SK-N-SH (cell line): ENCODE results near the gene MTURN. TPM values are rescaled to one million over a fixed set of nuclear protein-coding genes. Genes with fewer than 3 reads are reported as not detected.

Experiments used
- CTCF ChIA-PET: fragments of 300-600, 350-600 bp; formaldehyde crosslinking; extraction: SDS; loops from one replicate; lab custom pipeline; 2021; lab: Yijun Ruan, JAX
- POLR2A ChIA-PET: fragments of 350-600 bp; sonication (Branson Sonifier 250); formaldehyde crosslinking; extraction: SDS; loops from one replicate; lab custom pipeline; 2020; ENCODE audit warnings: antibody characterized with exemption, inconsistent platforms; lab: Yijun Ruan, JAX
- DNase-seq: peaks from one replicate; pipeline ENCODE4 v3.0.0; 2012
- H2AFZ ChIP-seq: fragments of 200-600 bp; sonication (generic); 2 replicates; pipeline ENCODE4 v1.8.1; 2016; ENCODE audit warnings: antibody characterized with exemption, mild to moderate bottlenecking, low read depth
- H3F3A ChIP-seq: fragments of 200-600 bp; sonication (generic); replicated peaks from 2 replicates; pipeline ENCODE3; 2016; ENCODE audit warnings: antibody characterized with exemption, mild to moderate bottlenecking; ENCODE audit not compliant: insufficient read depth
- H3K27ac ChIP-seq, 2 experiments: fragments of 200-500 bp in 1 of 2; fragments of 200-600 bp in 1 of 2; sonication (Bioruptor generic) in 1 of 2; sonication (generic), shearing (Covaris generic) in 1 of 2; 2 replicates each; pipeline versions ENCODE4 v1.5.1 to v1.6.1; 2014 to 2016; ENCODE audit warnings: low read depth in 2 of 2, inconsistent platforms in 1 of 2, low read length in 1 of 2, mild to moderate bottlenecking in 1 of 2, mixed read lengths in 1 of 2
- H3K27me3 ChIP-seq: fragments of 200-600 bp; sonication (generic), shearing (Covaris generic); 2 replicates; pipeline ENCODE4 v1.6.1; 2016; ENCODE audit warnings: mixed run types; ENCODE audit not compliant: insufficient read depth
- H3K36me3 ChIP-seq, 2 experiments: fragments of 200-500 bp in 1 of 2; fragments of 200-600 bp in 1 of 2; sonication (Bioruptor generic) in 1 of 2; sonication (generic) in 1 of 2; replicated peaks in 1 of 2; 2 replicates each; pipeline versions ENCODE3 to v1.5.1; 2014 to 2016; ENCODE audit warnings: low read length in 1 of 2, mild to moderate bottlenecking in 1 of 2; ENCODE audit not compliant: insufficient read depth in 2 of 2, control insufficient read depth in 1 of 2
- H3K4me1 ChIP-seq, 2 experiments: fragments of 200-500 bp in 1 of 2; fragments of 200-600 bp in 1 of 2; sonication (Bioruptor generic) in 1 of 2; sonication (generic), shearing (Covaris generic) in 1 of 2; 2 replicates each; pipeline versions ENCODE4 v1.5.1 to v1.6.1; 2014 to 2016; ENCODE audit warnings: low read depth in 1 of 2, low read length in 1 of 2, mixed run types in 1 of 2; ENCODE audit not compliant: insufficient read depth in 2 of 2, control insufficient read depth in 1 of 2
- H3K4me2 ChIP-seq: fragments of 200-600 bp; sonication (generic), shearing (Covaris generic); 2 replicates; pipeline ENCODE4 v1.6.1; 2017; ENCODE audit warnings: mixed run types
- H3K4me3 ChIP-seq, 2 experiments: fragments of 200-500 bp in 1 of 2; fragments of 200-600 bp in 1 of 2; sonication (Bioruptor generic) in 1 of 2; sonication (generic), shearing (Covaris generic) in 1 of 2; 2 replicates each; pipeline versions ENCODE4 v1.5.1 to v1.8.1; 2014 to 2016; ENCODE audit warnings: low read depth in 2 of 2, inconsistent platforms in 1 of 2, low read length in 1 of 2, mild to moderate bottlenecking in 1 of 2, mixed read lengths in 1 of 2, moderate library complexity in 1 of 2
- H3K79me2 ChIP-seq: fragments of 200-600 bp; sonication (generic); 2 replicates; pipeline ENCODE4 v1.8.1; 2017; ENCODE audit warnings: mild to moderate bottlenecking; ENCODE audit not compliant: insufficient read depth
- H3K9ac ChIP-seq: fragments of 200-600 bp; sonication (generic); 2 replicates; pipeline ENCODE4 v1.6.1; 2017; ENCODE audit warnings: mixed run types
- H3K9me2 ChIP-seq: fragments of 200-600 bp; sonication (generic); 2 replicates; pipeline ENCODE4 v1.6.1; 2017; ENCODE audit warnings: mixed run types
- H3K9me3 ChIP-seq: fragments of 200-600 bp; sonication (generic); 2 replicates; pipeline ENCODE4 v1.6.1; 2017; ENCODE audit warnings: mixed run types, mild to moderate bottlenecking, moderate library complexity
- H4K20me1 ChIP-seq: fragments of 200-600 bp; sonication (generic); 2 replicates; pipeline ENCODE4 v1.6.1; 2017; ENCODE audit warnings: mild to moderate bottlenecking, mixed run types; ENCODE audit not compliant: insufficient read depth
- CHD2 ChIP-seq: fragments of 150-350 bp; IDR thresholded peaks from 2 replicates; pipeline ENCODE4 v1.6.1; 2018; ENCODE audit warnings: low read length; ENCODE audit not compliant: partially characterized antibody
- MEF2A ChIP-seq: IDR thresholded peaks from 2 replicates; pipeline ENCODE4 v1.4.0; 2012; ENCODE audit warnings: low read depth, borderline replicate concordance
- RCOR1 ChIP-seq: fragments of 150-350 bp; IDR thresholded peaks from 2 replicates; pipeline ENCODE4 v1.6.1; 2017; ENCODE audit warnings: antibody characterized with exemption, low read length
- TAF1 ChIP-seq: IDR thresholded peaks from 2 replicates; pipeline ENCODE4 v1.6.1; 2012; ENCODE audit warnings: low read depth, mild to moderate bottlenecking, low read length, moderate library complexity, borderline replicate concordance
- WGBS: methylation state at CpG from one replicate; pipeline ENCODE4 v1.1.6; 2017; ENCODE audit warnings: low lambda C conversion rate; 5-methylcytosine and 5-hydroxymethylcytosine counted together
- polyA plus RNA-seq, 3 experiments: library from polyadenylated mRNA; depleted of rRNA; stranded (reverse); fragments of >200 nt; gene quantifications; 2 replicates each; pipeline ENCODE4 v1.2.3, GENCODE V29; 2012
- TF ChIP-seq, protein P1 (sequence below): IDR thresholded peaks from 2 replicates; pipeline ENCODE4 v1.6.1; 2012; ENCODE audit warnings: mild to moderate bottlenecking, low read depth, low read length, moderate library complexity

Gene MTURN
- polyA plus RNA-seq, 1 of the 3 experiments (the other 2 are of a cell fraction), result 9.0 TPM

DNA sequence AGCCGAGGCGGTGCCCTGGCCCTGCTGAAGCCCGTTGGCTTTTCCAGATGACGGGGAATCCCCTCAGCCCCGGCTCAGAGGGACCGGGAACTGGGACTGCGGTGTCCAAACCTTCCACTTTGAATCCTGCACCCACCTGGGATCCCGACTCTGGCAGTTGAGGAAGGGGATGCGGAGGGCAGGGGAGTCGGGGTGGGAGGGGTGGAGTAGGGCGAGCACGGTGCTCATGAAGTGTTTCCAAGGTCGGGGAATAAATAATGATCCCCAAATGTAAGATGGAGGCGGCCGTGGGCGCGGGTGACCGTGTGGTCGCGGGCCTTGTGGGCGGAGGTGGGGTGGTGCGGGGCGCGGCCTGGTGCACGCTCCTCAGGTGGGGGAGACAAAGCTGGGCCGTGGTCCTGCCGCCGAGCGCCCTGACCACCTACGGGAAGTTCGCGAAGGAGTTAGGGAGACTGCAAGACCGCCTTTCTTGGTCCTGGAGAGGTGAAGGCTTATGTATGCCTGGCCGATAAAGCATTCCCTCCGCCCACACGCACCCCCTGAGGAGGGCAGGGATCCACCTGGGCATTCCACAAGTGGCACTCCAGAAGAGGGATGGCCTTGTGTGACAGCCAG lies 1.4 kb downstream of the MTURN start:
- peak overlapping the region; percentile 95 for H2AFZ ChIP-seq
- TF ChIP-seq, protein P1, sequence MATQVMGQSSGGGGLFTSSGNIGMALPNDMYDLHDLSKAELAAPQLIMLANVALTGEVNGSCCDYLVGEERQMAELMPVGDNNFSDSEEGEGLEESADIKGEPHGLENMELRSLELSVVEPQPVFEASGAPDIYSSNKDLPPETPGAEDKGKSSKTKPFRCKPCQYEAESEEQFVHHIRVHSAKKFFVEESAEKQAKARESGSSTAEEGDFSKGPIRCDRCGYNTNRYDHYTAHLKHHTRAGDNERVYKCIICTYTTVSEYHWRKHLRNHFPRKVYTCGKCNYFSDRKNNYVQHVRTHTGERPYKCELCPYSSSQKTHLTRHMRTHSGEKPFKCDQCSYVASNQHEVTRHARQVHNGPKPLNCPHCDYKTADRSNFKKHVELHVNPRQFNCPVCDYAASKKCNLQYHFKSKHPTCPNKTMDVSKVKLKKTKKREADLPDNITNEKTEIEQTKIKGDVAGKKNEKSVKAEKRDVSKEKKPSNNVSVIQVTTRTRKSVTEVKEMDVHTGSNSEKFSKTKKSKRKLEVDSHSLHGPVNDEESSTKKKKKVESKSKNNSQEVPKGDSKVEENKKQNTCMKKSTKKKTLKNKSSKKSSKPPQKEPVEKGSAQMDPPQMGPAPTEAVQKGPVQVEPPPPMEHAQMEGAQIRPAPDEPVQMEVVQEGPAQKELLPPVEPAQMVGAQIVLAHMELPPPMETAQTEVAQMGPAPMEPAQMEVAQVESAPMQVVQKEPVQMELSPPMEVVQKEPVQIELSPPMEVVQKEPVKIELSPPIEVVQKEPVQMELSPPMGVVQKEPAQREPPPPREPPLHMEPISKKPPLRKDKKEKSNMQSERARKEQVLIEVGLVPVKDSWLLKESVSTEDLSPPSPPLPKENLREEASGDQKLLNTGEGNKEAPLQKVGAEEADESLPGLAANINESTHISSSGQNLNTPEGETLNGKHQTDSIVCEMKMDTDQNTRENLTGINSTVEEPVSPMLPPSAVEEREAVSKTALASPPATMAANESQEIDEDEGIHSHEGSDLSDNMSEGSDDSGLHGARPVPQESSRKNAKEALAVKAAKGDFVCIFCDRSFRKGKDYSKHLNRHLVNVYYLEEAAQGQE, result 0 out of 2 replicates have a peak, but pooled peaks have one; percentile 0
- TF ChIP-seq RCOR1, result no peak
- H4K20me1 ChIP-seq, result no peaks in the 10 kb centered on the region
- H3K4me1 ChIP-seq, result peaks cover 0 to 8% of the 10 kb centered on the region in 2 experiments; a peak in 1 of 4 replicates
- CTCF ChIA-PET, result interaction anchor here (0.9 to 3.5 kb wide), 7 partner anchors 10 to 428 kb away, joined by 3 to 10 read pairs (median 4); no protein-coding TSS in a partner anchor
- no peaks in the 10 kb centered on the region for H3K9me2 ChIP-seq
- no peaks in the 10 kb centered on the region for H3K27me3 ChIP-seq
- no peaks in the 10 kb centered on the region for H3K36me3 ChIP-seq
- peak overlapping the region; percentile 72 to 86 for H3K4me3 ChIP-seq
- no peaks in the 10 kb centered on the region for H3K9me3 ChIP-seq
- no peak for DNase-seq
- H3K9ac ChIP-seq, result peak overlapping the region; percentile 79
- peaks cover 45% of the 10 kb centered on the region for H3K79me2 ChIP-seq
- 27% methylated on average over 22 of the region's 36 CpGs for WGBS
- H3K4me2 ChIP-seq, result peak overlapping the region; percentile 98
- H3F3A ChIP-seq, result peaks cover 8% of the 10 kb centered on the region
- peak overlapping the region; percentile 29 to 46; a peak in 2 of 4 replicates for H3K27ac ChIP-seq
- POLR2A ChIA-PET, result interaction anchor here (0.7 kb wide), 1 partner anchor 37 kb away, joined by 3 read pairs; no protein-coding TSS in a partner anchor

DNA sequence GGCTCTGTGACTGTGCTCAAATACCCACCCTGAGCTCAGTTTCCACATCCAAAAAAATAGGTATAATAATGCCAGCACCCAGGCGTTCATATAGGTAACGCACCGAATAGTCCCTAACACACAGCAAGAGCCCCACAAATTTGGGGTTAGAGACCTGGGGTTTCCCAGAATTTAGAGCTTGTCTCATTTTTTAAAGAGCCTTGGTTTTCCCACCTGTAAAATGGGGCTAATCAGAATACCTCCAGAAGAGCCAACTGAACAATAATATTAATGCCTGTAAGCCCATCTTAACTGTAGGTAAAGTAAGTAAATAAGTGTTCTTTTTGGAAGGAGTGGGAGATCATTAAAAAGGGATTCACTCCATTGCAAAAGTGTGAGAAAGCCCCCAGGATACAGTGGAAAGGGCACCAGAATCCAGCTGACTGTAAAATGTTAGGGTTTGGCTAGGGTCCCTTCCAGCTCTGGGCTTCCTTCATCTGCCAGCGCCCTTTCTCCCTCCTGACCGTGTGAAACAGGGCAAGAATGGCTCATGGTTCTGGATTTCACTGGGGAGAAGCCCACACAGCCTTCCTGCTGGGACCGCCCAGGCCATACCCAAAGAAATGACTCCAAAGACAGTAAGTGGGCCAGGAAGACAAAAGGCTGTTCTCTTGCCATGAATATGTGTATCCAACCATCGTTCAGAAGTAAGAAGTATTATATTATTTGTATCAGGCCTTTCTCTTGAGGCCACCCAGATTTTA lies 2.1 kb downstream of the MTURN start:
- POLR2A ChIA-PET, result no interaction called here
- no peak for TF ChIP-seq TAF1
- no peak for TF ChIP-seq CHD2
- no peak for TF ChIP-seq MEF2A
- TF ChIP-seq, all 33 proteins: peak for 0
- H3K27me3 ChIP-seq, result no peaks in the 10 kb centered on the region
- peaks cover 8% of the 10 kb centered on the region for H3F3A ChIP-seq
- no peaks in the 10 kb centered on the region for H4K20me1 ChIP-seq
- no peaks in the 10 kb centered on the region for H3K9me3 ChIP-seq
- peaks cover 52% of the 10 kb centered on the region for H3K79me2 ChIP-seq
- WGBS, result 95% methylated on average over 7 of the region's 7 CpGs
- no peak overlapping the region for H2AFZ ChIP-seq
- no peak for DNase-seq
- H3K9ac ChIP-seq, result peak overlapping the region; percentile 79; the same call in 1 of the 2 replicates
- no peaks in the 10 kb centered on the region for H3K36me3 ChIP-seq
- peaks cover 0 to 8% of the 10 kb centered on the region in 2 experiments; a peak in 1 of 4 replicates for H3K4me1 ChIP-seq
- H3K9me2 ChIP-seq, result no peaks in the 10 kb centered on the region
- H3K4me3 ChIP-seq, result peak overlapping the region; percentile 72 to 86
- no peak overlapping the region for H3K27ac ChIP-seq
- H3K4me2 ChIP-seq, result peak overlapping the region; percentile 98
- CTCF ChIA-PET, result interaction anchor here (1.0 to 3.5 kb wide), 4 partner anchors 13 to 427 kb away, joined by 3 to 10 read pairs (median 4); no protein-coding TSS in a partner anchor
